Measurements from ENCODE around the gene VILL.

The VILL gene

GRCh38 chr3:38028621-38029361 lies 38.2 kb downstream of the VILL start:
- no peak for DNase-seq
- Histone ChIP-seq H3K4me2 (ENCODE audit: low read depth, low read length) (peak overlapping the region; percentile 77; the same call in 1 of the 2 replicates), H4K20me1 (ENCODE audit: insufficient read depth, low read length) (no peaks in the 10 kb centered on the region), H2AFZ (ENCODE audit: low read length) (no peak overlapping the region), H3F3A (ENCODE audit: insufficient read depth, low read length) (peaks cover 8% of the 10 kb centered on the region), H3K4me3 (ENCODE audit: low read length) (no peak overlapping the region; the same call in 1 of the 2 replicates), H3K9me2 (replicated peaks; ENCODE audit: insufficient read depth, low read length) (no peaks in the 10 kb centered on the region), H3K9me3 (replicated peaks; ENCODE audit: insufficient read depth, low read length) (no peaks in the 10 kb centered on the region), H3K4me1 (ENCODE audit: low read length) (peaks cover 8% of the 10 kb centered on the region), H3K27ac (ENCODE audit: low read length) (no peak overlapping the region), H3K36me3 (replicated peaks; ENCODE audit: insufficient read depth, low read length) (no peaks in the 10 kb centered on the region), H3K9ac (ENCODE audit: low read length) (no peak overlapping the region), H3K27me3 (replicated peaks; ENCODE audit: insufficient read depth, low read length) (peaks cover 5% of the 10 kb centered on the region; the same call in 1 of the 2 replicates), H3K79me2 (ENCODE audit: low read length) (no peaks in the 10 kb centered on the region)
- no peak for TF ChIP-seq CTCF (IDR thresholded peaks at IDR 0.05; ENCODE audit: low read length)
- TF ChIP-seq EZH2 (optimal IDR thresholded peaks at IDR 0.05; ENCODE audit: low read depth, low read length) = no peak
- TF ChIP-seq EZH2phosphoT487 (IDR thresholded peaks at IDR 0.05; ENCODE audit: low read length) = no peak

GRCh38 chr3:38029400-38030125 lies 39.0 kb downstream of the VILL start, which contains the start of gene PLCD1:
Gene PLCD1 (minus strand): TSS chr3:38029642. CDS start chr3:38029539, 103 bp downstream.
- peaks cover 5% of the 10 kb centered on the region; the same call in 1 of the 2 replicates for H3K27me3 ChIP-seq (replicated peaks; ENCODE audit: insufficient read depth, low read length)

More at GRCh38 chr3:38029400-38030125, 39.0 kb downstream of the VILL start, which contains the start of gene PLCD1:
- no peaks in the 10 kb centered on the region for H4K20me1 ChIP-seq (ENCODE audit: insufficient read depth, low read length)
- H3K4me2 ChIP-seq (ENCODE audit: low read depth, low read length) = peak within 1 kb of the TSS; percentile 77
- H2AFZ ChIP-seq (ENCODE audit: low read length) = peak within 1 kb of the TSS; percentile 48; the same call in 1 of the 2 replicates
- no peak within 1 kb of the TSS for H3K9ac ChIP-seq (ENCODE audit: low read length)
- peaks cover 2% of the 10 kb centered on the region; the same call in 1 of the 2 replicates for H3F3A ChIP-seq (ENCODE audit: insufficient read depth, low read length)
- no peak for DNase-seq
- TF ChIP-seq EZH2phosphoT487 (IDR thresholded peaks at IDR 0.05; ENCODE audit: low read length) (no peak), CTCF (IDR thresholded peaks at IDR 0.05; ENCODE audit: low read length) (no peak)
- H3K4me1 ChIP-seq (ENCODE audit: low read length) = peaks cover 7% of the 10 kb centered on the region; the same call in 1 of the 2 replicates
- peak within 1 kb of the TSS; percentile 43 for H3K4me3 ChIP-seq (ENCODE audit: low read length)
- H3K79me2 ChIP-seq (ENCODE audit: low read length) = no peaks in the 10 kb centered on the region
- no peaks in the 10 kb centered on the region for H3K9me2 ChIP-seq (replicated peaks; ENCODE audit: insufficient read depth, low read length)
- H3K27ac ChIP-seq (ENCODE audit: low read length) = no peak within 1 kb of the TSS
- H3K36me3 ChIP-seq (replicated peaks; ENCODE audit: insufficient read depth, low read length) = no peaks in the 10 kb centered on the region
- no peaks in the 10 kb centered on the region for H3K9me3 ChIP-seq (replicated peaks; ENCODE audit: insufficient read depth, low read length)
